Panc1 (cell line): Measurements from ENCODE around the gene FAM13C. TPM values are rescaled to one million over a fixed set of nuclear protein-coding genes. Genes with fewer than 3 reads are reported as not detected.

Experiments
- ATAC-seq: fragments of 200-7000 bp; cut with Tn5 transposase; 2 replicates; pipeline ENCODE4 v1.9.1; 2020; ENCODE audit warnings: mild to moderate bottlenecking, moderate library complexity
- BruUV-seq: library from RNA; stranded (reverse); fragments of 400-500 nt; replicated peaks from 2 replicates; lab custom pipeline; 2021; lab: Mats Ljungman, UMichigan
- CTCF ChIA-PET: fragments of 300-600 bp; sonication (Branson Sonifier 250); formaldehyde crosslinking; loops from one replicate; lab custom pipeline; 2022; ENCODE audit warnings: antibody characterized with exemption; lab: Charles Lee
- POLR2A ChIA-PET: fragments of 300-600 bp; sonication (Branson Sonifier 250); formaldehyde crosslinking; loops from one replicate; lab custom pipeline; 2022; ENCODE audit warnings: antibody characterized with exemption; lab: Charles Lee
- DNase-seq: peaks from one replicate; pipeline ENCODE4 v3.0.0-alpha.2; 2010; ENCODE audit warnings: low read depth, low spot score
- H3K27ac ChIP-seq: 2 replicates; pipeline ENCODE4 v1.5.1; 2011; ENCODE audit warnings: mild to moderate bottlenecking, low read length, inconsistent platforms
- H3K27me3 ChIP-seq: fragments of 200-500 bp; sonication (Bioruptor generic); 2 replicates; pipeline ENCODE4 v1.6.0; 2014; ENCODE audit warnings: low read length, inconsistent platforms; ENCODE audit not compliant: control insufficient read depth, insufficient read depth
- H3K36me3 ChIP-seq: fragments of 200-500 bp; sonication (Bioruptor generic); 2 replicates; pipeline ENCODE4 v1.5.1; 2014; ENCODE audit warnings: inconsistent platforms, mild to moderate bottlenecking, low read length, moderate library complexity; ENCODE audit not compliant: control insufficient read depth, insufficient read depth
- H3K4me1 ChIP-seq: 2 replicates; pipeline ENCODE4 v1.5.1; 2011; ENCODE audit warnings: inconsistent platforms, mild to moderate bottlenecking, low read length, moderate library complexity; ENCODE audit not compliant: control insufficient read depth, insufficient read depth
- H3K4me3 ChIP-seq, 2 experiments: 2 replicates each; pipeline ENCODE4 v1.5.1; 2011 to 2012; ENCODE audit warnings: low read depth in 2 of 2, low read length in 2 of 2, mild to moderate bottlenecking in 2 of 2, inconsistent platforms in 1 of 2, moderate library complexity in 1 of 2
- H3K9me3 ChIP-seq: fragments of 200-500 bp; sonication (Bioruptor generic); 2 replicates; pipeline ENCODE4 v1.5.1; 2014; ENCODE audit warnings: low read depth, mild to moderate bottlenecking, inconsistent platforms, low read length, moderate library complexity; ENCODE audit not compliant: control insufficient read depth, insufficient read depth
- CTCF ChIP-seq: fragments of 450-650 bp; IDR thresholded peaks from 2 replicates; pipeline ENCODE4 v1.5.1; 2017; ENCODE audit warnings: mild to moderate bottlenecking
- POLR2AphosphoS5 ChIP-seq: IDR thresholded peaks from 2 replicates; pipeline ENCODE4 v1.6.1; 2012; ENCODE audit warnings: mild to moderate bottlenecking, low read depth, low read length, moderate library complexity
- REST ChIP-seq, 2 experiments: IDR thresholded peaks; 2 replicates each; pipeline ENCODE4 v1.6.1; 2011 to 2012; ENCODE audit warnings: low read depth in 2 of 2, control low read depth in 1 of 2, low read length in 1 of 2, mild to moderate bottlenecking in 1 of 2, moderate library complexity in 1 of 2; ENCODE audit not compliant: insufficient read depth in 1 of 2
- SIN3A ChIP-seq: IDR thresholded peaks from 2 replicates; pipeline ENCODE4 v1.6.1; 2012; ENCODE audit warnings: low read depth, mild to moderate bottlenecking, low read length, moderate library complexity, borderline replicate concordance; ENCODE audit not compliant: insufficient read depth
- TCF7L2 ChIP-seq: IDR thresholded peaks from 2 replicates; pipeline ENCODE4 v1.6.1; 2011; ENCODE audit warnings: mild to moderate bottlenecking, low read depth, low read length, inconsistent platforms
- in situ Hi-C: cut with HindIII; loops from 2 replicates; pipeline ENCODE4 v1.10.0; 2016; ENCODE audit warnings: low sequenced_read_pairs, low pct_unique_long_range_greater_than_20kb
- intact Hi-C: fragments of 100-400 bp; cut with micrococcal nuclease; formaldehyde crosslinking; loops from one replicate; pipeline ENCODE4 v1.10.0; 2022; ENCODE audit not compliant: unreplicated experiment
- total RNA-seq: library from RNA; stranded (reverse); gene quantifications from one replicate; pipeline ENCODE4 v1.2.1, GENCODE V29; 2021; ENCODE audit not compliant: unreplicated experiment

Gene FAM13C
- total RNA-seq, 1 experiment from 2014 or later = not detected

GRCh38 chr10:59279476-59279875 lies 82.9 kb downstream of the FAM13C start:
- BruUV-seq = no TSS peak
- Histone ChIP-seq H3K27ac (no peak overlapping the region), H3K9me3 (no peaks in the 10 kb centered on the region), H3K36me3 (no peaks in the 10 kb centered on the region), H3K27me3 (no peaks in the 10 kb centered on the region), H3K4me1 (no peaks in the 10 kb centered on the region), H3K4me3 (no peak overlapping the region)
- ChIA-PET CTCF (no interaction called here), POLR2A (no interaction called here)
- ATAC-seq (no peak), DNase-seq (no peak)
- in situ Hi-C loops = no loop called here
- TF ChIP-seq SIN3A = no peak
- no peak for TF ChIP-seq REST (IDR thresholded peaks at IDR 0.05; ENCODE audit: insufficient read depth in 1 of 2, low read depth in 2 of 2, low read length in 1 of 2)
- no peak for TF ChIP-seq CTCF
- no peak for TF ChIP-seq POLR2AphosphoS5
- TF ChIP-seq TCF7L2 = no peak
- intact Hi-C loops = no loop called here

- POLR2A ChIA-PET = no interaction called here
- in situ Hi-C loops = no loop called here
- no peak overlapping the region for H3K4me3 ChIP-seq
- no peaks in the 10 kb centered on the region for H3K4me1 ChIP-seq
- no peaks in the 10 kb centered on the region for H3K27me3 ChIP-seq
- DNase-seq (no peak), ATAC-seq (no peak)
- BruUV-seq = no TSS peak
- H3K27ac ChIP-seq = no peak overlapping the region
- TF ChIP-seq REST (IDR thresholded peaks at IDR 0.05; ENCODE audit: insufficient read depth in 1 of 2, low read depth in 2 of 2, low read length in 1 of 2) = no peak
- no peak for TF ChIP-seq SIN3A
- no peak for TF ChIP-seq POLR2AphosphoS5
- no peak for TF ChIP-seq TCF7L2
- TF ChIP-seq CTCF = no peak
- H3K36me3 ChIP-seq = no peaks in the 10 kb centered on the region
- CTCF ChIA-PET = no interaction called here
- intact Hi-C loops = no loop called here
- H3K9me3 ChIP-seq = no peaks in the 10 kb centered on the region
These were observed 85.4 kb downstream of the FAM13C start for GRCh38 chr10:59276919-59277318.
